Fibroblast of mammary gland (primary cell): ENCODE data around the gene EPRS1.
"Not testable (repeated sequence)": the region's sequence is repeated elsewhere in the genome, so short reads cannot be mapped to it uniquely, and the experiment has no call there.

ENCODE experiments used
- DNase-seq: peaks from one replicate; pipeline ENCODE4 v3.0.0-alpha.2; 2010; ENCODE audit warnings: low read depth
- H3K4me3 ChIP-seq: 2 replicates; pipeline ENCODE4 v1.5.1; 2011; ENCODE audit warnings: low read depth, mild to moderate bottlenecking, low read length, moderate library complexity; ENCODE audit not compliant: control insufficient read depth
- CTCF ChIP-seq: conservative IDR thresholded peaks from 2 replicates; pipeline ENCODE4 v1.5.1; 2011; ENCODE audit warnings: low read depth, low read length, inconsistent platforms; ENCODE audit not compliant: control insufficient read depth, insufficient read depth

Gene EPRS1

GRCh38 chr1:220038640-220039039, 7.7 kb downstream of the EPRS1 start:
- no peak for DNase-seq
- H3K4me3 ChIP-seq = no peak overlapping the region
- TF ChIP-seq CTCF = no peak

DNA sequence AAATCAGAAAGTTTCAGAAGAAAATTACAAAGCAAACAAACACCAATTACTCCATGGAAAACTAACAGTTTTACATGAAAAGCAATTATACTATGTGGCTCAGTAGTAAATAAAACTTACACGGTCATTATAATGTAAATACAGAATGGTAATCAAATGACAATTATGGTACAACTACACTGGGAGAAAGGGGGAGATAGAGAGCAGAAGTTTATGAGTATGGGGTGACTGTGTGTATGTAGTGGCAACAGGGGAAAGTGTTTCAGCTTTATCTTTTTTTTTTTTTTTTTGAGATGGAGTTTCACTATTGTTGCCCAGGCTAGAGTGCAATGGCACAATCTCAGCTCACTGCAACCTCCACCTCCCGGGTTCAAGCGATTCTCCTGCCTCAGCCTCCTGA, 8.5 kb downstream of the EPRS1 start:
- not testable (repeated sequence) for DNase-seq, H3K4me3 ChIP-seq
- peak; percentile 9 for TF ChIP-seq CTCF

- DNase-seq = no peak
- H3K4me3 ChIP-seq = no peak overlapping the region
- TF ChIP-seq CTCF = no peak
These were observed 13.4 kb downstream of the EPRS1 start for GRCh38 chr1:220032911-220033310.

DNA sequence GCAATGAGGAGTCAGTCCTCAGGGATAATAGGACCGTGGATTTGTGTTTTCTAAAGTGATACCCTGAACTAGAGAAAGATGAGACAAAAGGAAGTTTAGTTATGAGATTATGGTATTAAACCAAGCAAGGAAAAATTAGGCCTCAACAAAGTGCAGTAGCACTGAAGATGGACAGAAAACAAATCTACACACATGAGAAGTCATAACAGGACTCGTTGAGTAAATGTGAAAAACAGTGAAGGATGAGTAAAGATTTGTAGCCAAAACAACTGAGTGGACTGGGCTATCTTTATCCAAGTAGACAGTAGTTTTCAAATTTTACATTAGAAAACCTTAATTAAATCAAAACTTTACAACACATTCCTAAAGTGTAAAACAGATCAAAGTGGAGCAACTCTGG, 15.0 kb downstream of the EPRS1 start:
- no peak for TF ChIP-seq CTCF
- H3K4me3 ChIP-seq = no peak overlapping the region
- no peak for DNase-seq

DNA sequence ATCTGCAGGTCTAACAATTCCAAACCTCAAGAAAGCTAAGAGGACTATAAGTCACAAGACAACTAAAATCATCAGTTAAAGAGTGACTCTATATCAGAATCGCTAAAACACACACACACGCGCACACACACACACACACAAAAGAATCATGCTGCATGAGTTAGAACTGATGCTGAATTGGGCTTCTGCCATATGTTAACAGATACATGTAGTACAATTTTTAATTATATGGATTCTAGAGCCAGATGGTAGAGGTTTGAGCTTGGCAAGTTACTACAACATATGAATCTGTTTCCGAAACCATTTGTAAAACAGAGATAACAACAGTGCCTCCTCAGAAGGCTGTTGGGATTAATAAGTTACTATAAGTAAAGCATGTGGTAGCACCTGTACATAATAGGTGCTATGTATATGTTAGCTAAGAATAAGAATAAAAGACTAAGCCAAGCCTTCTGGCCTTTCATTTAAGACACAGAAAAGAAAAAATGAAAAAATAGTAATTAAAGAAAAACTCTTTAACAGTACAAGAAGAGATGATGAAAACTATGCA, 17.9 kb downstream of the EPRS1 start:
- no peak for DNase-seq
- no peak for TF ChIP-seq CTCF
- H3K4me3 ChIP-seq = no peak overlapping the region

DNA sequence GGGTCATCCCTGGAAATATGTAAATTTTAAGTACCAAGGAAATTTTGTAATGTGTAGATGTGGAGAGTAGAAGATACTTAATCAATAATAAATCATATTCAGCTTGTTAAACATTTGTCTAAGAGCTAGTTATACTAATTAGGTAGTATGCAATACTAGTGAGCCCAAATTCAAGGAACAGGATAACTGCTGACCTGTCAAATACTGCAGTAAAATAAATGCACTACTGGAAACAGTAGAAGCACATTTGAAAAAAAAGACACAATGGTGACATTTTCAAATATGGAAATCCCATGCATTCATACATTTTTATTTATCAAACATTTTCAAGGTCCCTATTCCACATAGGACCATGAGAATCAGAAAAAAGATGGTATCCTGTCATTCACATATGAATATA, 27.2 kb downstream of the EPRS1 start:
- H3K4me3 ChIP-seq = no peak overlapping the region
- TF ChIP-seq CTCF = no peak
- DNase-seq = no peak

GRCh38 chr1:220013497-220013896, 32.8 kb downstream of the EPRS1 start:
- no peak for TF ChIP-seq CTCF
- no peak overlapping the region for H3K4me3 ChIP-seq
- peak; percentile 64 for DNase-seq
